Heart left ventricle (tissue), 16 donors: ENCODE measurements around the gene DGUOK. TPM values are rescaled to one million over a fixed set of nuclear protein-coding genes. Genes with fewer than 3 reads are reported as not detected.

ENCODE experiments used
- ATAC-seq, 4 donors: fragments of 200-7000 bp; cut with Tn5 transposase; one replicate each; pipeline ENCODE4 v1.9.1; 2020 to 2022; ENCODE audit warnings: moderate library complexity in 4 of 4, mild to moderate bottlenecking in 3 of 4, moderate number of reproducible peaks in 1 of 4
- DNase-seq, 5 donors: peaks; one replicate each; pipeline ENCODE4 v3.0.0-alpha.2; 2020
- H3K27ac ChIP-seq, 12 donors: fragments of 200-600 bp; sonication (generic) in 4 of 12; one replicate each; pipeline versions ENCODE4 v1.5.0 to v1.8.0; 2016 to 2022; ENCODE audit warnings: mild to moderate bottlenecking in 2 of 12
- H3K27me3 ChIP-seq, 9 donors: fragments of 200-600 bp; sonication (generic) in 2 of 9; one replicate each; pipeline versions ENCODE4 v1.5.1 to v1.8.0; 2016 to 2022; ENCODE audit warnings: mild to moderate bottlenecking in 3 of 9
- H3K36me3 ChIP-seq, 9 donors: fragments of 200-600 bp; sonication (generic) in 2 of 9; one replicate each; pipeline versions ENCODE4 v1.5.0 to v1.8.0; 2018 to 2022; ENCODE audit warnings: mild to moderate bottlenecking in 2 of 9
- H3K4me1 ChIP-seq, 12 donors: fragments of 200-600 bp; sonication (generic) in 4 of 12; one replicate each; pipeline versions ENCODE4 v1.5.0 to v1.8.0; 2016 to 2022; ENCODE audit warnings: mild to moderate bottlenecking in 3 of 12
- H3K4me3 ChIP-seq, 12 donors: fragments of 200-600 bp; sonication (generic) in 4 of 12; one replicate each; pipeline versions ENCODE4 v1.5.0 to v1.8.0; 2017 to 2022; ENCODE audit warnings: mild to moderate bottlenecking in 9 of 12, moderate library complexity in 4 of 12
- H3K9me3 ChIP-seq, 12 donors: fragments of 200-600 bp; sonication (generic) in 4 of 12; one replicate each; pipeline versions ENCODE4 v1.5.0 to v1.8.0; 2016 to 2022; ENCODE audit warnings: mild to moderate bottlenecking in 1 of 12
- POLR2A ChIP-seq, 2 donors: fragments of 450-650 bp; IDR thresholded peaks; one replicate each; pipeline ENCODE4 v1.6.1; 2017; ENCODE audit warnings: antibody characterized with exemption in 2 of 2, mild to moderate bottlenecking in 2 of 2, moderate library complexity in 2 of 2
- WGBS, 4 donors: extraction: QIAGEN DNeasy Blood & Tissue Kit in 2 of 4; methylation state at CpG; one replicate each; pipeline versions ENCODE4 v1.1.5 to v1.1.7; 2013 to 2018; 5-methylcytosine and 5-hydroxymethylcytosine counted together
- intact Hi-C, 10 donors: fragments of 100-400 bp; cut with DNase I; formaldehyde crosslinking; loops; one replicate each; pipeline versions ENCODE4 v1.11.1 to v1.14.2; 2022
- polyA plus RNA-seq, 2 donors: library from polyadenylated mRNA; stranded (reverse); fragments of 200-250 nt; gene quantifications; one replicate each; pipeline ENCODE4 v1.2.3, GENCODE V29; 2013
- total RNA-seq, 9 donors: library from RNA; depleted of rRNA in 2 of 9; stranded (reverse); fragments of >200 nt in 2 of 9; fragmentation: NEBNext Ultra II Directional in 3 of 9; extraction: Animal tissue kit (Norgen Biotek cat#: 25700) in 3 of 9; gene quantifications; one replicate each; pipeline versions ENCODE4 v1.1.0 to v1.2.4, GENCODE V29; 2016 to 2023
- TF ChIP-seq, protein P1 (sequence below), 12 donors: fragments of 200-600 bp; sonication (generic) in 4 of 12; IDR thresholded peaks; one replicate each; pipeline versions ENCODE4 v1.5.0 to v1.8.0; 2018 to 2022; ENCODE audit warnings: antibody characterized with exemption in 12 of 12, mild to moderate bottlenecking in 5 of 12
- donor health status: ischemic (EF 13 %, LVEDD 7.1; RV severe dilation, severe dysfunction).
- donor health status: healthy with polysubstance abuse.
- donor health status: DM: no; HTN: yes; CAD: no.
- donor health status: DM: no; HTN: no; CAD: no.
- donor health status: ischemic (EF 25% LVEDD 6.9; RV normal size, moderate dysfunction).
- donor health status: ischemic (EF 25% LVEDD 5.7; RV mildly dilated, moderate dysfunction).
- donor health status: healthy.
- donor health status: DM: yes; HTN: yes; CAD: no.
- donor health status: ischemic (EF 35%, LVEDD 5.7; RV mildly dilated, moderate dysfunction).
- donor health status: nonischemic (EF 11% LVEDD 7.7; RV severe dilation, severe dysfunction).
- donor health status: DM: yes; HTN: yes; CAD: no.
- donor health status: PGD.
- donor health status: ischemic (EF 29% LVEDD 5.4; RV normal size, mild dysfunction).
- donor health status: nonischemic (EF 23%, LVEDD 6.1; RV moderate dilation, normal function).

Gene DGUOK
- total and polyA plus RNA-seq, 11 donors, result 22.6 to 49.2 (median 26.1) TPM

DNA sequence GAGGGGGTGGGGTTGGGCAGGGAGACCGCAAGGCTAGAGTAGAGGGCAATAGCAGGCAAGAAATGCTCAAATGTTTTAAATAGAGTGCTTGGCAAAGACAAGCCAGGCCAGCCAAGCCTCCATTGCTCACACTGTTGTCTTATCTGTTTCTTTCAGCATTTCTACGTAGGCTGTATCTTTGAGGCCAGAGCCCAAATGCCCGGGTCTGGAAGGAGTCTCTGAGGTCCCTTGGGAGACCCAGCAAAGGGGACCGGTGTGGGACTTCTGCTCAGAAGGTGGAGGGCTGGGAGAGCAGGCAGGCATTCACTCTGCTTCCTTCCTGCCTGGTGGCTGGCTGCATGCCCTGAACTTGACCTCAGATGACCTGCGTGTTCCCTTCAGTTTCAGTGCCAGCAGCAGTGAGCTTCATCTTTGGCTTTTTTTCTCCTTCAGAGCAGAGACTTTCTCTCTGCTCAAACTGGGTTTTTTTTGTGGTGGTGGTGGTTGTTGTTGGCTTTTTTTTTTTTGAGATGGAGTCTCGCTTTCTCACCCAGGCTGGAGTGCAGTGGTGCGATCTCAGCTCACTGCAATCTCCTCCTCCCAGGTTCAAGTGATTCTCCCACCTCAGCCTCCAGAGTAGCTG is 44.3 kb downstream of the DGUOK start:
- H3K36me3 ChIP-seq, result no peaks in the 10 kb centered on the region
- no peaks in the 10 kb centered on the region for H3K9me3 ChIP-seq
- no peaks in the 10 kb centered on the region for H3K27me3 ChIP-seq
- TF ChIP-seq, protein P1, sequence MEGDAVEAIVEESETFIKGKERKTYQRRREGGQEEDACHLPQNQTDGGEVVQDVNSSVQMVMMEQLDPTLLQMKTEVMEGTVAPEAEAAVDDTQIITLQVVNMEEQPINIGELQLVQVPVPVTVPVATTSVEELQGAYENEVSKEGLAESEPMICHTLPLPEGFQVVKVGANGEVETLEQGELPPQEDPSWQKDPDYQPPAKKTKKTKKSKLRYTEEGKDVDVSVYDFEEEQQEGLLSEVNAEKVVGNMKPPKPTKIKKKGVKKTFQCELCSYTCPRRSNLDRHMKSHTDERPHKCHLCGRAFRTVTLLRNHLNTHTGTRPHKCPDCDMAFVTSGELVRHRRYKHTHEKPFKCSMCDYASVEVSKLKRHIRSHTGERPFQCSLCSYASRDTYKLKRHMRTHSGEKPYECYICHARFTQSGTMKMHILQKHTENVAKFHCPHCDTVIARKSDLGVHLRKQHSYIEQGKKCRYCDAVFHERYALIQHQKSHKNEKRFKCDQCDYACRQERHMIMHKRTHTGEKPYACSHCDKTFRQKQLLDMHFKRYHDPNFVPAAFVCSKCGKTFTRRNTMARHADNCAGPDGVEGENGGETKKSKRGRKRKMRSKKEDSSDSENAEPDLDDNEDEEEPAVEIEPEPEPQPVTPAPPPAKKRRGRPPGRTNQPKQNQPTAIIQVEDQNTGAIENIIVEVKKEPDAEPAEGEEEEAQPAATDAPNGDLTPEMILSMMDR (IDR thresholded peaks at IDR 0.05), result no peak
- TF ChIP-seq POLR2A (IDR thresholded peaks at IDR 0.05), result no peak
- DNase-seq, result peak; percentile 81 to 85 (median 82)
- peak overlapping the region in 5 of 12 donors; percentile 4 to 21 (median 11) for H3K4me3 ChIP-seq
- intact Hi-C loops, result no loop called here
- H3K27ac ChIP-seq, result peak overlapping the region in 10 of 12 donors; percentile 12 to 76 (median 56)
- peak; percentile 80 to 92 (median 90) for ATAC-seq
- H3K4me1 ChIP-seq, result peaks cover 0 to 60% (median 18%) of the 10 kb centered on the region in 12 donors
- WGBS, 4 donors, result 13 to 15% (median 14%) methylated on average over 7 of the region's 7 CpGs

DNA sequence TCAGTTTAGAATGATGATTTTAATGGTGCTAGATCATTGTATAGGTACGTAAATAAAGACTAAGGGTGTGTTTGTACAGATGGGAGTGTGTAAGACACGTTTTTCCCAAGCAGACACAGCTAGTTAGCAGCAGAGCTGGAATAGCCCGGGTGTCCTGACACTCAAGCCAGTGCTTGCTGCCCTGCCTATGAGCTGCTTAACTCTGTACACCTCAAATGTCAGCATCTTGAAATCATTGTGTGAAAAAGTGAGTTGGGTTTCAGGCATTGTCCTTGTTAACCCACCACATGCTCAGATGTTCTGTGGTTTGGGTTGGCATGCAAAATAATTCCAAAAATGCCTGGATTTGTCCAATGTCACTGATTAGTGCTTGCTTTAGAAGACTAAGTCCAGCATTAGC is 45.0 kb downstream of the DGUOK start:
- 59 to 75% (median 71%) methylated on average over 3 of the region's 3 CpGs for WGBS, 4 donors
- no peak for DNase-seq
- Histone ChIP-seq H3K27ac (peak overlapping the region in 2 of 12 donors; percentile 27 to 76), H3K36me3 (no peaks in the 10 kb centered on the region), H3K4me1 (peaks cover 0 to 60% (median 18%) of the 10 kb centered on the region in 12 donors), H3K4me3 (no peak overlapping the region), H3K27me3 (no peaks in the 10 kb centered on the region), H3K9me3 (no peaks in the 10 kb centered on the region)
- TF ChIP-seq, protein P1 (IDR thresholded peaks at IDR 0.05), result no peak
- no peak for TF ChIP-seq POLR2A (IDR thresholded peaks at IDR 0.05)
- ATAC-seq, result no peak
- intact Hi-C loops, result no loop called here

DNA sequence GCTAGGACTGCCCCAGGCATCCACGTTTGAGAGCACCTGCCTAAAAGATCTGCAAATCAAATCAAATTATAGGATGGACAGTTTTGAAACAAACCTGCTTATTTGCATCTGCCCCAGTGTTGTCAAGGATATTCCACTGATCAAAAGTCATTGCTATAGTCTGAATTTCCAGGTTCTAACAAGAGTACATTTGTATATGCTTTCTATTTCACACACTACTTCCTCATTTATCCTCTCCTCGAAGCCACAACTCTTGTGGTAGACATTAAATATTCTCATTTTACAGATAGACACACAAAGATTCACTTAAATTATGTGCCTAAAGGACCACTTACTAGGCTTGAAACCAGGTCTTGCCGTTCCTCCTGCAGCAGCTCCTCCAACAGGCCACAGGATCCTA is 46.2 kb downstream of the DGUOK start:
- Histone ChIP-seq H3K4me1 (peaks cover 0 to 56% (median 18%) of the 10 kb centered on the region in 12 donors), H3K9me3 (no peaks in the 10 kb centered on the region), H3K27ac (no peak overlapping the region), H3K4me3 (no peak overlapping the region), H3K27me3 (no peaks in the 10 kb centered on the region), H3K36me3 (no peaks in the 10 kb centered on the region)
- intact Hi-C loops, result no loop called here
- 77 to 83% (median 79%) methylated on average over 3 of the region's 3 CpGs for WGBS, 4 donors
- no peak for ATAC-seq
- DNase-seq, result no peak
- TF ChIP-seq, protein P1 (IDR thresholded peaks at IDR 0.05), result no peak
- no peak for TF ChIP-seq POLR2A (IDR thresholded peaks at IDR 0.05)

- no peak for TF ChIP-seq POLR2A (IDR thresholded peaks at IDR 0.05)
- TF ChIP-seq, protein P1 (IDR thresholded peaks at IDR 0.05), result no peak
- intact Hi-C loops, result no loop called here
- Histone ChIP-seq H3K36me3 (no peaks in the 10 kb centered on the region), H3K9me3 (no peaks in the 10 kb centered on the region), H3K4me3 (no peak overlapping the region), H3K27ac (peak overlapping the region in 6 of 12 donors; percentile 20 to 67 (median 48)), H3K4me1 (peaks cover under 1 to 62% (median 17%) of the 10 kb centered on the region in 12 donors), H3K27me3 (no peaks in the 10 kb centered on the region)
- ATAC-seq (no peak), DNase-seq (no peak)
- 94 to 96% (median 96%) methylated on average over 3 of the region's 3 CpGs for WGBS, 4 donors
Measured at GRCh38 chr2:73975731-73976130, 49.1 kb downstream of the DGUOK start.
